Stimulated activated CD8-positive, alpha-beta memory T cell treated with anti-CD3 and anti-CD28 coated beads, Interleukin-4, amount 100 ng/mL, for 1 hour (primary cell): ENCODE measurements around the gene SEPSECS.
"Not testable (repeated sequence)": the region's sequence is repeated elsewhere in the genome, so short reads cannot be mapped to it uniquely, and the experiment has no call there.

Source experiments
- DNase-seq, 2 donors: peaks; one replicate each; pipeline ENCODE4 v3.0.0-alpha.2; 2020; ENCODE audit warnings: low read depth in 2 of 2, low spot score in 1 of 2

Gene SEPSECS

GRCh38 chr4:25085671-25086070 lies 74.6 kb downstream of the SEPSECS start:
- DNase-seq = no peak

DNA sequence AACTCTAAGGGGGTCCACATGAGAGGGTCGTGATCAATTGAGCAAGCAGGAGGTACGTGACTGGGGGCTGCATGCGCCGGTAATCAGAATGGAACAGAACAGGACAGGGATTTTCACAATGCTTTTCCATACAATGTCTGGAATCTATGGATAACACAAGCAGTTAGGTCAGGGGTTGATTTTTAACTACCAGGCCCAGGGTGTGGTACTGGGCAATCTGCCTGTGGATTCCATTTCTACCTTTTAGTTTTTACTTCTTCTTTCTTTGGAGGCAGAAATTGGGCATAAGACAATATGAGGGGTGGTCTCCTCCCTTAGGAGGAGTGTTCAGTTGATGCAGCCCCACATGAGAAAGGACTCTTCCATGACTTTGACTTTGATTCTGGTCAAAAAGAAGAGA lies 76.8 kb downstream of the SEPSECS start:
- DNase-seq = not testable (repeated sequence)

DNA sequence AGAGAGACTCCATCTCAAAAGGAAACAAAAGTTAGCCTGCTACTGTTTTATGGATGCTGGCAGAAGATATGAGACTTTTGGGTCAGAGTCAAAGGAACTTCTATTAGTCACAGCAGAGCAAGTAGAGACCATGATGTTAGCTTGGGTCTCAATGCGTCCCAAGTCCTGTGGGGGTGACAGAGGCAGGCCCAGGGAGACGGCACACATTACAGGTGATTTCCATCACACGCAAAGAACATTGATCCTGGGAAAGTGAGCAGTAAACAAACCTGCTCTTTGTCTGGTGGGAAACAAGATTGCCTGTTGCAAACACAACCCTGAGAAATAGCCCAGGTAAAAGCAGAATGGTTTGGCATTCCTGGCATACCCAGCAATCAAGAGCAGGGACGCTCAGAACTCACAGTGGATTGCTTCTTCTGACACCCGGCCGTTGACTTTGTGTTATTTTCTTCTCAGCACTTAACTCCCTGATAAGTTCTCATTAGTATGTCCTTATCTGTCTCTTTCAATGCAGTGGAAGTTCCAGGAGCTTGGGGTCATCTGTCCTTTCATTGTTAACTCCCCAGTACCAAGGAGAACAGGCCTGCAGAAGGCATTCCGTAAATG lies 78.3 kb downstream of the SEPSECS start:
- no peak for DNase-seq

GRCh38 chr4:25080571-25080970 lies 79.7 kb downstream of the SEPSECS start:
- no peak for DNase-seq

GRCh38 chr4:25078523-25078922 lies 81.7 kb downstream of the SEPSECS start:
- no peak for DNase-seq

- DNase-seq = no peak
Measured at GRCh38 chr4:25076625-25077398, 83.4 kb downstream of the SEPSECS start.

GRCh38 chr4:25075851-25076250 lies 84.4 kb downstream of the SEPSECS start:
- DNase-seq = no peak

DNA sequence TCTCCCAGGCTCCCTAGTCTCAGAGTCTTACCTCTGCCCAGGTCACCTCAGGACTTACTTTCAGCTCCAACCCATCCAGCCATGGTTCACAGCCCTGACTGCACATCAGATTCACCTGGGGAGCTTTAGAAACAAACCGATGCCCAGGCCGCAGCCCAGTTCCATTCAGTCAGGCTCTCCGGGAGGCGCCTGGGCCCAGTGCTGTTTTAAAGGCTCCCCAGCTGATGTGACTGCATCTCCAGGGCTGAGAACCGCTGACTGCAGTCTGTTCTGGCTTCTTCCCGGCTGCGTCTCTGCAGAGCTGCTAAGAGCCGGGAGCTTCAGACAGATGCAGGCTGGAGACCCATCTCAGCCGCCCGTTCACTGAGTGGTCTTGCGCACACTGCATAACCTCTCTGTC lies 85.1 kb downstream of the SEPSECS start:
- no peak for DNase-seq

GRCh38 chr4:25070545-25070944 lies 89.7 kb downstream of the SEPSECS start:
- no peak for DNase-seq
